Measurements from ENCODE around the gene HSD17B8.

- TF ChIP-seq SRF (IDR thresholded peaks at IDR 0.05; ENCODE audit: low read depth in 2 of 2, low read length in 2 of 2) (no peak), EZH2 (IDR thresholded peaks at IDR 0.05; ENCODE audit: borderline replicate concordance, control insufficient read depth, low read depth, low read length) (no peak), ZBTB11 (CRISPR knock-in tag; IDR thresholded peaks at IDR 0.05) (no peak), GABPA (IDR thresholded peaks at IDR 0.05; ENCODE audit: low read depth) (no peak), CEBPB (IDR thresholded peaks at IDR 0.05; ENCODE audit: borderline replicate concordance in 1 of 2, low read depth in 2 of 2, low read length in 2 of 2) (no peak), MAX (IDR thresholded peaks at IDR 0.05; ENCODE audit: low read depth, low read length) (no peak)
Measured at GRCh38 chr6:33195304-33196165, 8.9 kb upstream of the HSD17B8 start.
